Progenitor cell of endocrine pancreas (in vitro differentiated cells): ENCODE data around the gene ZSWIM6. TPM values are rescaled to one million over a fixed set of nuclear protein-coding genes. Genes with fewer than 3 reads are reported as not detected.

Source experiments
- DNase-seq: peaks from one replicate; pipeline ENCODE4 v3.0.0; 2021; ENCODE audit warnings: low spot score; ENCODE audit not compliant: unreplicated experiment
- H3K27ac Mint-ChIP-seq: 2 replicates; pipeline ENCODE4 v1.8.0; 2021; ENCODE audit warnings: mild to moderate bottlenecking, moderate library complexity, mixed read lengths
- H3K27me3 Mint-ChIP-seq: 2 replicates; pipeline ENCODE4 v1.8.0; 2021; ENCODE audit warnings: mixed read lengths
- H3K36me3 Mint-ChIP-seq: 2 replicates; pipeline ENCODE4 v1.8.0; 2022; ENCODE audit warnings: mixed read lengths; ENCODE audit not compliant: insufficient read depth
- H3K4me1 Mint-ChIP-seq: 2 replicates; pipeline ENCODE4 v1.8.0; 2021; ENCODE audit warnings: low read depth, mixed read lengths
- H3K4me3 Mint-ChIP-seq: 2 replicates; pipeline ENCODE4 v1.8.0; 2021; ENCODE audit warnings: low read depth, mild to moderate bottlenecking, moderate library complexity, mixed read lengths
- H3K9me3 Mint-ChIP-seq: 2 replicates; pipeline ENCODE4 v1.8.0; 2021; ENCODE audit warnings: low read depth, mixed read lengths
- CTCF ChIP-seq: fragments of 200-600 bp; sonication (generic); IDR thresholded peaks from one replicate; pipeline ENCODE4 v1.5.0; 2021; ENCODE audit warnings: antibody characterized with exemption, mild to moderate bottlenecking; ENCODE audit not compliant: unreplicated experiment
- total RNA-seq: library from RNA; stranded (reverse); gene quantifications from 2 replicates; pipeline ENCODE4 v1.2.1, GENCODE V29; 2021

ZSWIM6 gene
- total RNA-seq, 1 donor from 2014 or later, result 35.2 TPM

GRCh38 chr5:61493973-61494372 lies 161.9 kb downstream of the ZSWIM6 start:
- Mint-ChIP-seq H3K27me3 (no peaks in the 10 kb centered on the region), H3K4me3 (no peak overlapping the region), H3K4me1 (peaks cover 12% of the 10 kb centered on the region), H3K27ac (no peak overlapping the region), H3K36me3 (peaks cover 8% of the 10 kb centered on the region), H3K9me3 (no peaks in the 10 kb centered on the region)
- TF ChIP-seq CTCF, result no peak
- no peak for DNase-seq

GRCh38 chr5:61496446-61496845 lies 164.4 kb downstream of the ZSWIM6 start:
- Mint-ChIP-seq H3K36me3 (peaks cover 8% of the 10 kb centered on the region), H3K9me3 (no peaks in the 10 kb centered on the region), H3K27ac (no peak overlapping the region), H3K4me3 (no peak overlapping the region), H3K27me3 (no peaks in the 10 kb centered on the region), H3K4me1 (peaks cover 17% of the 10 kb centered on the region)
- no peak for TF ChIP-seq CTCF
- no peak for DNase-seq

GRCh38 chr5:61496860-61497259 lies 164.8 kb downstream of the ZSWIM6 start:
- Mint-ChIP-seq H3K4me3 (no peak overlapping the region), H3K27ac (no peak overlapping the region), H3K9me3 (no peaks in the 10 kb centered on the region), H3K36me3 (peaks cover 8% of the 10 kb centered on the region), H3K4me1 (peaks cover 17% of the 10 kb centered on the region), H3K27me3 (no peaks in the 10 kb centered on the region)
- TF ChIP-seq CTCF, result no peak
- DNase-seq, result no peak

- no peak for DNase-seq
- Mint-ChIP-seq H3K27ac (no peak overlapping the region), H3K27me3 (no peaks in the 10 kb centered on the region), H3K4me3 (no peak overlapping the region), H3K4me1 (peaks cover 14% of the 10 kb centered on the region), H3K9me3 (no peaks in the 10 kb centered on the region), H3K36me3 (peaks cover 8% of the 10 kb centered on the region)
- no peak for TF ChIP-seq CTCF
Observed at GRCh38 chr5:61498121-61498520, 166.1 kb downstream of the ZSWIM6 start.

GRCh38 chr5:61501971-61502370 lies 169.9 kb downstream of the ZSWIM6 start:
- TF ChIP-seq CTCF, result no peak
- H3K27me3 Mint-ChIP-seq, result no peaks in the 10 kb centered on the region
- H3K4me1 Mint-ChIP-seq, result peaks cover 8% of the 10 kb centered on the region
- DNase-seq, result no peak
- peak overlapping the region; percentile 49 for H3K27ac Mint-ChIP-seq
- H3K9me3 Mint-ChIP-seq, result no peaks in the 10 kb centered on the region
- H3K36me3 Mint-ChIP-seq, result peaks cover 1% of the 10 kb centered on the region
- H3K4me3 Mint-ChIP-seq, result no peak overlapping the region
